Neural cell (in vitro differentiated cells): ENCODE measurements around the gene CBY1. TPM values are rescaled to one million over a fixed set of nuclear protein-coding genes. Genes with fewer than 3 reads are reported as not detected.

Experiments used
- H2AFZ ChIP-seq: fragments of 200-600, 300-800 bp; sonication (generic), shearing (Covaris generic); 2 replicates; pipeline ENCODE4 v1.6.0; 2014; ENCODE audit warnings: low read depth, mild to moderate bottlenecking, antibody characterized with exemption, low read length, moderate library complexity
- H3F3A ChIP-seq: fragments of 200-600 bp; shearing (Covaris generic); 2 replicates; pipeline ENCODE4 v1.6.1; 2016; ENCODE audit warnings: mild to moderate bottlenecking, moderate library complexity, mixed read lengths, antibody characterized with exemption, low read length; ENCODE audit not compliant: insufficient read depth, poor library complexity, severe bottlenecking
- H3K27ac ChIP-seq: fragments of 200-600, 300-800 bp; sonication (generic), shearing (Covaris generic); 2 replicates; pipeline ENCODE4 v1.5.1; 2014; ENCODE audit warnings: mild to moderate bottlenecking, low read length, moderate library complexity
- H3K27me3 ChIP-seq: fragments of 300-800, 200-600 bp; sonication (generic), shearing (Covaris generic); 2 replicates; pipeline ENCODE4 v1.6.0; 2014; ENCODE audit warnings: mild to moderate bottlenecking, low read depth, low read length, moderate library complexity; ENCODE audit not compliant: insufficient read depth
- H3K36me3 ChIP-seq: fragments of 300-800, 200-600 bp; sonication (generic), shearing (Covaris generic); 2 replicates; pipeline ENCODE4 v1.5.1; 2014; ENCODE audit warnings: mild to moderate bottlenecking, antibody characterized with exemption, low read length, moderate library complexity; ENCODE audit not compliant: insufficient read depth
- H3K4me2 ChIP-seq: fragments of 300-800, 200-600 bp; sonication (generic), shearing (Covaris generic); 2 replicates; pipeline ENCODE4 v1.6.0; 2014; ENCODE audit warnings: mild to moderate bottlenecking, low read length
- H3K4me3 ChIP-seq: fragments of 300-800, 200-600 bp; sonication (generic), shearing (Covaris generic); 2 replicates; pipeline ENCODE4 v1.5.1; 2014; ENCODE audit warnings: mild to moderate bottlenecking, low read length, moderate library complexity
- H3K79me2 ChIP-seq: fragments of 200-600 bp; shearing (Covaris generic); replicated peaks from 2 replicates; pipeline ENCODE4 v1.6.0; 2014; ENCODE audit warnings: mild to moderate bottlenecking, low read length, moderate library complexity; ENCODE audit not compliant: insufficient read depth
- H3K9ac ChIP-seq: fragments of 300-800, 200-600 bp; sonication (generic), shearing (Covaris generic); 2 replicates; pipeline ENCODE4 v1.6.1; 2016; ENCODE audit warnings: mild to moderate bottlenecking, low read length, mixed read lengths
- H3K9me2 ChIP-seq: fragments of 200-600 bp; shearing (Covaris generic); 2 replicates; pipeline ENCODE4 v1.6.1; 2016; ENCODE audit warnings: mild to moderate bottlenecking, low read length, mixed read lengths; ENCODE audit not compliant: insufficient read depth
- H3K9me3 ChIP-seq: fragments of 200-600, 300-800 bp; sonication (generic), shearing (Covaris generic); 2 replicates; pipeline ENCODE4 v1.6.1; 2016; ENCODE audit warnings: mild to moderate bottlenecking, mixed run types, low read length, moderate library complexity, mixed read lengths
- H4K20me1 ChIP-seq: fragments of 200-600 bp; shearing (Covaris generic); 2 replicates; pipeline ENCODE4 v1.6.1; 2016; ENCODE audit warnings: mild to moderate bottlenecking, mixed run types; ENCODE audit not compliant: insufficient read depth
- CTCF ChIP-seq: fragments of 450-650 bp; IDR thresholded peaks from 2 replicates; pipeline ENCODE4 v1.5.1; 2014; ENCODE audit warnings: antibody characterized with exemption, mild to moderate bottlenecking, moderate library complexity; ENCODE audit not compliant: poor library complexity, severe bottlenecking
- EP300 ChIP-seq: fragments of 450-650 bp; conservative IDR thresholded peaks from 2 replicates; pipeline ENCODE4 v1.6.1; 2014; ENCODE audit warnings: antibody characterized with exemption, mild to moderate bottlenecking, moderate library complexity; ENCODE audit not compliant: poor library complexity, severe bottlenecking
- EZH2 ChIP-seq: fragments of 200-600, 300-800 bp; shearing (Covaris generic), sonication (generic); IDR thresholded peaks from 2 replicates; pipeline ENCODE4 v1.6.1; 2014; ENCODE audit warnings: antibody characterized with exemption, low read length, borderline replicate concordance, mild to moderate bottlenecking; ENCODE audit not compliant: insufficient read depth, poor library complexity, severe bottlenecking
- MXI1 ChIP-seq: fragments of 450-650 bp; conservative IDR thresholded peaks from 2 replicates; pipeline ENCODE4 v1.6.1; 2014; ENCODE audit warnings: antibody characterized with exemption, mild to moderate bottlenecking; ENCODE audit not compliant: poor library complexity, severe bottlenecking
- POLR2AphosphoS5 ChIP-seq: IDR thresholded peaks from 2 replicates; pipeline ENCODE4 v1.6.1; 2012
- RAD21 ChIP-seq: fragments of 450-650 bp; conservative IDR thresholded peaks from 2 replicates; pipeline ENCODE4 v1.6.1; 2014; ENCODE audit warnings: antibody characterized with exemption, mild to moderate bottlenecking, moderate library complexity
- REST ChIP-seq: IDR thresholded peaks from 2 replicates; pipeline ENCODE4 v1.6.1; 2012; ENCODE audit warnings: borderline replicate concordance
- SMC3 ChIP-seq: fragments of 450-650 bp; conservative IDR thresholded peaks from 2 replicates; pipeline ENCODE4 v1.6.1; 2014; ENCODE audit warnings: antibody characterized with exemption, mild to moderate bottlenecking, moderate library complexity; ENCODE audit not compliant: poor library complexity
- TAF1 ChIP-seq: IDR thresholded peaks from 2 replicates; pipeline ENCODE4 v1.6.1; 2012; ENCODE audit warnings: low read depth
- polyA plus RNA-seq: library from polyadenylated mRNA; depleted of rRNA; stranded (reverse); fragments of >200 nt; gene quantifications from 2 replicates; pipeline ENCODE4 v1.2.3, GENCODE V29; 2014

Gene CBY1
- polyA plus RNA-seq, 1 donor from 2014 or later: 51.4 TPM

GRCh38 chr22:38705235-38706100 is 49.0 kb downstream of the CBY1 start, which contains the start of gene GTPBP1:
Gene GTPBP1, plus strand, starts transcription at chr22:38705944. Its CDS starts 12 bp downstream, at chr22:38705956.
- no peaks in the 10 kb centered on the region for H4K20me1 ChIP-seq
- H3K27me3 ChIP-seq: no peaks in the 10 kb centered on the region
- no peaks in the 10 kb centered on the region for H3K9me2 ChIP-seq
- peak within 1 kb of the TSS; percentile 87 for H3K27ac ChIP-seq
- H3K9me3 ChIP-seq: no peaks in the 10 kb centered on the region
- H3K4me2 ChIP-seq: peak within 1 kb of the TSS; percentile 87
- TF ChIP-seq POLR2AphosphoS5 (peak; percentile 83), EZH2 (no peak), CTCF (peak; percentile 70), RAD21 (no peak), EP300 (peak; percentile 22), SMC3 (no peak), REST (peak; percentile 76), TAF1 (peak; percentile 87), MXI1 (peak; percentile 52)
- no peaks in the 10 kb centered on the region for H3F3A ChIP-seq
- H2AFZ ChIP-seq: peak within 1 kb of the TSS; percentile 47
- H3K9ac ChIP-seq: peak within 1 kb of the TSS; percentile 88
- H3K36me3 ChIP-seq: no peaks in the 10 kb centered on the region
- peak within 1 kb of the TSS; percentile 98 for H3K4me3 ChIP-seq
- peaks cover 33% of the 10 kb centered on the region for H3K79me2 ChIP-seq

- H2AFZ ChIP-seq: no peak overlapping the region
- no peaks in the 10 kb centered on the region for H3K9me3 ChIP-seq
- H3F3A ChIP-seq: no peaks in the 10 kb centered on the region
- peak overlapping the region; percentile 74 for H3K27ac ChIP-seq
- no peaks in the 10 kb centered on the region for H3K36me3 ChIP-seq
- no peaks in the 10 kb centered on the region for H4K20me1 ChIP-seq
- H3K79me2 ChIP-seq: peaks cover 42% of the 10 kb centered on the region
- H3K9ac ChIP-seq: peak overlapping the region; percentile 88
- no peaks in the 10 kb centered on the region for H3K27me3 ChIP-seq
- peak overlapping the region; percentile 98 for H3K4me3 ChIP-seq
- peak overlapping the region; percentile 57 for H3K4me2 ChIP-seq
- TF ChIP-seq MXI1 (peak; percentile 94), SMC3 (peak; percentile 25), RAD21 (peak; percentile 6), EP300 (no peak)
- no peaks in the 10 kb centered on the region for H3K9me2 ChIP-seq
Observed at GRCh38 chr22:38706101-38706900, 49.9 kb downstream of the CBY1 start.
